SK-N-SH treated with all-trans-retinoic acid at 6 μM for 48 hours (cell line): ENCODE results near the gene TMEM91.

ENCODE experiments used
- ZFP3 ChIP-seq: fragments of 250-450 bp; sonication (Bioruptor Pico); IDR thresholded peaks from 2 replicates; pipeline ENCODE4 v1.5.0; 2020; ENCODE audit warnings: mild to moderate bottlenecking, moderate library complexity
- ZNF565 ChIP-seq: fragments of 450-650 bp; formaldehyde crosslinking; conservative IDR thresholded peaks from 2 replicates; pipeline ENCODE4 v1.5.0; 2020; ENCODE audit warnings: low read depth, mild to moderate bottlenecking, moderate library complexity

DNA sequence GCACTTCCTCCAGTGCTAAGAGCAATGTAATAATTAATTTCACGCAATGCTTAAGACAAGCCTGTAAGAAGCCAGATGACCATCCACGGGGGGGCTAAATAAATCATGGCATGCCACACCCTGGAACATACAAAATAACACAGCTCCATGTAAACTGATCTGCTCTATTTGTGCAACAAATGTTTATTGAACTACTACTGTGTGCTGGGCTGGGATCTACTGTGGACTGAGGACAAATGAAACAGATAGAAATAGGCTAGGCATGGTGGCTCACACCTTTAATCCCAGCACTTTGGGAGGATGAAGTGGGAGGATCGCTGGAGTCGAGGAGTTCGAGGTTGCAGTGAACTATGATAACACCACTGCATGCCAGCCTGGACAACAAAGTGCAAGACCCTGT lies 43.9 kb upstream of the TMEM91 start:
- no peak for TF ChIP-seq ZFP3 (CRISPR knock-in tag)
- no peak for TF ChIP-seq ZNF565 (CRISPR knock-in tag)
